ENCODE results near the gene SLC6A6.
"Not testable (repeated sequence)": the region's sequence is repeated elsewhere in the genome, so short reads cannot be mapped to it uniquely, and the experiment has no call there.

The SLC6A6 gene

GRCh38 chr3:14511623-14512280 is 109.3 kb downstream of the SLC6A6 start:
- no peak for DNase-seq

DNA sequence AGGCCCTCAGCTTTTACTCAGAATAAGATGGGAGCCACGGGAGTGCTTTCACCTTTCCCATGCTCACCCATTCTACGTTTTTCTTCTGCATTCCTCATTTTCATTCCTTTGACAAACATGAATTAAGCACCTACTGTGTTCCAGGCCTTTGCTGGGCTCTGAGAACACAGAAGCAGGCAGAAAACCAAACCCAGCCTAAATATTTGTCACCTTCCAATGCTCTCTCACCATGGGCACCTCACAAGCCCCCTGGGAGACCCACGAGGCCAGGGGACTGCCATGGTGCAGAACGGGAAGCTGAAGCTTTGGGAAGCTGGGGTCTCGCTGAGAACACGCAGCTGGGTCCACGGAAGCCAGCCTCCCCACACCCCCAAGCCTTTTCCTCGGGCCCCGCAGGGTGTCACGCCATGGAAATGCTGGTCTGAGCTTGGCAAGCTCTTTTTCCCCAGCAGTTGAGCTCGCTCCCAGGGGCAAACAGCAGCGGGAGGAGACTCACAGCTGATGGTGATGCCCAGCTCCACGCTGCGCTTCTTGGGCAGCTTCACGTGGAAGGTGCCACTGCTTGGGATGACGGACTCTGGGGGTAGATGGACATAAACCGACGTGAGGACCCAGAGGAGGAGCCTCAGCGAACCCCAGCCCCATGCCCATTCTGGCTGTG is 110.0 kb downstream of the SLC6A6 start:
- no peak for DNase-seq

DNA sequence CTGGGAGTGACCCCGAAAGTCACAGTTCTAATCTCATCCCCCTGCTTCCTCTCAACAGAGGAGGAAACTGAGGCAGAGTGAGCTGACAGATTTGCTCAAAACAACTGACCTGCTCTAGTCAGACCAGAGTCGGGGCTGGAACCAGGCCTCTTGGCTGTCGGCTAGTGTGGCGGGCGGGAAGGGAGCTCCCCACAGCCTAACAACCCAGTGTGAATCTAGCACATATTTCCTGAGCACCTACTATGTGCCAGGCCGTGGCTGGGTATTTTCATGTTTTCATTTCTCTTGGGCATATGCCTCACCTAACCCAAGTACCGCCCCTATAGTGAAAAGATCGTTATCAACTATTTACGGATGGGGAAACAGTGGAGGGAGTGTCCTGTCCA is 110.5 kb downstream of the SLC6A6 start:
- DNase-seq, result no peak

DNA sequence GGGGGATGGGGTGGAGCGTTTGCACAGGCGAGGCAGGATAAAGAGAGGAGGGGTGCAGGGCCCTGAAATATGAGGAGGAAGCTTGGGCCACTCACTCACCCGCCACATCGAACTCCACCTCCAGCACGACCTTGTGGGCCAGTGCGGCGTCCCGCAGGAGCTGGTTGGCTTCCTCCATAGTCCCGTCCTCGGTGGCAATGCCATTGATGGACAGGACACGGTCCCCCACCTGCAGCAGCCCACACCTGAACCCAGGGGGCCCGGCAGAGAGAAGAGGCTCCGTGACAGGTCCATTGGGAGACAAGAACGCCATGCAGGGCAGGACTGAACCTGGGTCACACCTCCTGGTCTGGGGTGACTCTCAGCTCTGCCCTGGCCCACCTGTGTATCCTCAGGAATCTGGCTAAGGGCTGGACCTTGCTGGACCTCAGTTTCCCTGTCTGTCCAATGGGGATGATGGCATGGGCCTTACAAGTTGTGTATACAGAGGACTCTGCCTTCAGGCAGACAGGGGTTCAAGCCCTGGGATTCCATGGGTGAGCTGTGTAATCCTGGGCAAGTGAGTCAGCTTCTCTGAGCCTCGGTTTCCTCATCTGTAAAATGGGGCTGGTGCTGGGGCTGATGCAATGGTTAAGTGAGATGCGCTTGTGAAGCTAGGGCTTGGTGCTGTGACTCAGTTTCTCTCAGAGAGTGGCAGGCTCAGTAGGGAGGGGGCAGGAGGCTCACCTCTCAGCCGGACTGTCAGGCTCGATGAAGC is 111.3 kb downstream of the SLC6A6 start:
- DNase-seq, result no peak

GRCh38 chr3:14514323-14514720 is 111.9 kb downstream of the SLC6A6 start:
- no peak for DNase-seq

DNA sequence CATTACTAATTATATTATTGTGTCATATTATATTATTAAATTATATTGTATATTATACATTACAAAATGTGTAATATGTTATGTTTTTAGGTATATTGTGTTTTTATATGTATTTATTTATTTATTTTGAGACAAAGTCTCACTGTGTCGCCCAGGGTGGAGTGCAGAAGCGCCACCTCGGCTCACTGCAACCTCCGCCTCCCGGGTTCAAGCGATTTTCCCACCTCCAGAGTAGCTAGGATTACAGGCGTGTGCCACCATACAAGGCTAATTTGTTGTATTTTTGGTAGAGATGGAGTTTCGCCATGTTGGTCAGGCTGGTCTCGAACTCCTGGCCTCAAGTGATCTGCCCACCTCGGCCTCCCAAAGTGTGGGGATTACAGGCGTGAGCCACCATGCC is 113.1 kb downstream of the SLC6A6 start:
- not testable (repeated sequence) for DNase-seq

- DNase-seq, result no peak
Observed at GRCh38 chr3:14516738-14517345, 114.4 kb downstream of the SLC6A6 start.

- no peak for DNase-seq
Observed at GRCh38 chr3:14517601-14518431, 115.4 kb downstream of the SLC6A6 start.

- DNase-seq, result no peak
Observed at GRCh38 chr3:14518432-14518802, 116.0 kb downstream of the SLC6A6 start.

DNA sequence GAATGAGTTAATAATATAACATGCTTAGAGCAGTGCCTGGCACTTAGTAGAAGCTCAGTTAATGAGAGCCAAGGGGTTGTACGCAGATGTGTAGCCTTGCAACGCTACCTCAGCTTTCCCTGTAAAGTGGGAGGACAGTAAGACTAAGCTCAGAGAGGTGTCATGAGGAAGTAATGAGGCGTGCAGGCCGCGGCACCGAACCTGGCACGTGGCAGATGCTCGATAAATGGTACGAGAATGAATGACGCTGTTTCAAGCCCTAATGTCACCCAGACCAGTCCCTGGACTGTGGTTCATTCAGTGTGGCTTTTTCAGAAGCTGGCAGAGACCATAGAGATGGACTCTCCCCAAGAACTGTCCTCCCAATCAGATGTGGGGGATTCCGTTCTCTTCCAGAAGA is 116.5 kb downstream of the SLC6A6 start:
- DNase-seq, result no peak

DNA sequence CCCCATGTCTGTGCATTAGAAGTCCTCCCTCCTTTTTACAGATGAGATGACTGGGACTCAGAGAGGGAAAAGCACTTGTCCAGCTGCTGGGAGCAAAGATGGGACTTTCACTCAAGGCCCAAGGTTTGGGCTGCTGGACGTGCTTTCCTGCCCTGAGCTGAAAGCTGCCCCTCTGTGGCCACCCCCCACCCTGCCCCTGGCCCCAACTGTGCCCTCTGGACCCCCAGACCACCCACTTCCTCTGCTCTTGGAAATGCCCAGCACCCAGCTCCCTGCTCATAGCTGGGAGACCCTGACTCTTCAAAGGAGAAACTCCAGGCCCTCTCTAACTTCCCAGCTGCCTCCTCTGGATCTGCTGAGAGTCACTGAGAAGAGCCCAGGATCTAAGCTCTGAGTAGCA is 117.0 kb downstream of the SLC6A6 start:
- DNase-seq, result no peak

DNA sequence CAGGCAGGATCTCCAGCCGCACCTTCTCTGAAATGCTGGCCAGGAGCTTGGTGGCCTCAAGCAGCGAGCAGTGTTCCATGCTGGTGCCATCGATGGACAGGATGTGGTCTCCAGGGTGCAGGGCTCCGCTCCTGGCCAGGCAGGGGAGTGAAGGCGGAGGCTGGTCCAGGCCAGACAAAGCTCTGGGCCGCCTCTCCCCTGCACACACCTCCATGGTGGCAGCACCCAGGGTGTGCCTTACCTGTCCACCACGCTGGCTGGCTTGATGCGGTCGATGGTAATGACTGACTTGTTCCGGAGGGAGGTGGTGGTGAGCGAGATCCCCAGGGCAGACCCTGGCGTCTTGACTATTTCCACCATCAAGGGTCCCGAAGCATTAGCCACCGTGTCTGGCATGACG is 117.7 kb downstream of the SLC6A6 start:
- no peak for DNase-seq

DNA sequence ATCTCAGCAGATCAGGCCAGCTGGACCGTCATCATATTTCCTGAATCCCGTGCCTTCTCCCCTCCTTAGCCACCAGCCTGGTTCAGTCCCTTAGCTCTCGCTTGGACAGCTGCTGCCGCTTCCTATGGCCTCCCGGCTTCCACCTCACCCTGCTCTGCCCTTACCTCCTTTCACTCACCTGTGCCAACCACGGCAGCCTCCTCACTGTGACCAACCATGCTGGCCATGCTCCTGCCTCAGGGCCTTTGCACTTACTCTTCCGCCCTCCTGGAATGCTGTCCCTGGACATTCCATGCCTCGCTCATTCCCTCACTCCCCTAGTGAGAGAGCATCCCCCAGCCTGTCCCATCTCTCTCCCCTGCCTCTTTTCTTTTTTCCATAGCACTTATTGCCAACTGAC is 118.6 kb downstream of the SLC6A6 start:
- no peak for DNase-seq

GRCh38 chr3:14521611-14522010 is 119.2 kb downstream of the SLC6A6 start:
- DNase-seq, result no peak

GRCh38 chr3:14522129-14522691 is 119.8 kb downstream of the SLC6A6 start:
- DNase-seq, result no peak

DNA sequence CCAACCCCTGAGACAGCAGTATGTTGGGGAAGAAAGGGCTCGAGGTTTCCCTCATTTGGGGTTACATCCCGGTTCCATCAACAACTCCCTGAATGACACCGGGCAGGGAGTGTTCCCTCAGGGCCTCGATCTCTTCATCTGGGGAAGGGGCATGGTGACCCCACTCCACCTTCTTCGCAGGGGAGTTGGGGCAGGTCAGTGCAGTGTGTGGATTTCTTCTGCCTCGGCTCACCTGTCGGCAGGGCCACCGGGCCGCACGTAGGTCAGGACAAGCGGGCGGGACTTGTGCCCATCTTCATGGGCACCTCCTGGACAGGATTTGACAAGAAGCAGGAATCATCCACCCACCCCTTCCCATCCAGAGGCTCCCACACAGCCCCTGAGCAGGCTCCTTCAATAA is 120.4 kb downstream of the SLC6A6 start:
- no peak for DNase-seq

DNA sequence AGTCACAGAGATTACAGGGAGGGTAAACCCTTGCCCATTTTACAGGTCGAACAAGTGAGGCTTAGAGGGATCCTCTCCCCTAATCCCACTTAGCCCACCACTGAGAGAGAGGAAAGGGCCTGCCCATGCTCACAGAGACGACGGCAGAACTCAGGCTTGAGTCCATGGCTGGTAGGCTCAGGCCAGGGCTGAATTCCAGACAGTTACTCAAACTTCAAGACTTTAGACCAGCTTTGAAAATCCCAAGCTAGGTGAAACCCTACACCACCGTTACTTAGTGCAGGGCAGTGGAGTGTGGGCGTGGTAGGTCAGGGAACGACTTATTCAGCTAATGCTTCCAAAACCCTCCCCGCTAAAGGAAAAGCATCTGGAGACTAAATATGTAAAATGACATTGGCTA is 121.4 kb downstream of the SLC6A6 start:
- no peak for DNase-seq

DNA sequence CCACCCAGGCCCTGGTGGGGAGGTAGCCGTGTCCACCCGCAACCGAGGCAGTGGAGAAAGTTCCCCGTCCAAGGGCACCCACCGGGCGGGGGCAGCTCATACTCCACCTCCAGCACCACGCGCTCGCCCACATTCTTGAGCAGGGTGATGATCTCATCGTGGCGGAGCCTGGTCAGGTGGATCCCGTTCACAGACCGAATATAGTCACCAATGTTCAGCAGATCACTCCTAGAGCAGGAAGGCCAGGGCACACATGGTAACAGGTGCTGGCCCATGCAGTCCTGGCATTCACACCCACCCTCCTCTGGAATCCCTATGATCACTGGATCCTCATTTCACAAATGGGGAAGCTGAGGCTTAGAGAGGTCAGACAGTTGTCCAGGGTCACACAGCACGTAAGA is 121.9 kb downstream of the SLC6A6 start:
- DNase-seq, result no peak

- DNase-seq, result no peak
Observed at GRCh38 chr3:14524920-14525660, 122.7 kb downstream of the SLC6A6 start.

DNA sequence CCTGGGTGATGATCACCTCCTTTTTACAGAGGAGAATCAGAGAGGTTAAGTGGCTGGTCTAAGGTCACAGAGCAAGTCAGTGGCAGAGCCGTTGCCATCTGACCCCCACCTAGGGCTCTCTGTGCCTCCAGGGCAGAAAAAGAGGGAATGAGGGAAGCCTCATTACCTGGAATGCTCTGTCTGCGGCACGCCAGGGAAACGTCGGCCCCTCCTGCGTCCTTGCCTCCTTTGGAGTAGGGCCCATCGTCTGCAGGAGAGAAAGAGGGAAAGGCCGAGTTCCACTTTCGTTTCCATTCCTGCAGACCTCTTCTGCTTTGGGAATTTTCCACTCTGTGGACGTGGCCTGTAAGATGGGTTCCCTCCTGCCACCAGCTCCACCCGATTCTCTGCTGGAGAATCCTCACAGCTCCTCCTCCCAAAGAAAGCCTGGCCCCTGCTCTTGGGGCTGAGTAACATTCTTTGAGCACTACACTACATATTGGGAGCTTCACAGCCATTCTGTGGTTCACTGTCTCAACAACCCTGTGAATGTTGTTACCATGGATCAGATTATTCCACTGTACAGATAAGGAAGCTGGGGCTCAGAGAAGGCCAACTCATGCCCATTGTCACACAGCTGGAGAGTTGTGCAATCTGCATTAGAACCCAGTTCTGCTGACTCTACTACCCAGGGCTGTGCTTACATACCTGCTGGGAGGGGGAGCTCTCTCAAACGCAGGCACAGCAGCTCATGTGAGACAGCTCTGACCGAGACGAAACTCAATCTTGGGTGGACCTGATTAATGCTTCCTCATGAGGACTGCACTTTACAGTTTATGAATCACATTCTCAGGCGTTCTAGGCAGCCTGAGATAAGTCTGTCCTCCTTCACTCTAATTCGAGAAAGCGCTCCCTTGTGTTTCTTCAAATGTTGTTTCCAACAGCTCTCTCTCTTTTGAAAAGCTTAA is 123.6 kb downstream of the SLC6A6 start:
- DNase-seq, result no peak

DNA sequence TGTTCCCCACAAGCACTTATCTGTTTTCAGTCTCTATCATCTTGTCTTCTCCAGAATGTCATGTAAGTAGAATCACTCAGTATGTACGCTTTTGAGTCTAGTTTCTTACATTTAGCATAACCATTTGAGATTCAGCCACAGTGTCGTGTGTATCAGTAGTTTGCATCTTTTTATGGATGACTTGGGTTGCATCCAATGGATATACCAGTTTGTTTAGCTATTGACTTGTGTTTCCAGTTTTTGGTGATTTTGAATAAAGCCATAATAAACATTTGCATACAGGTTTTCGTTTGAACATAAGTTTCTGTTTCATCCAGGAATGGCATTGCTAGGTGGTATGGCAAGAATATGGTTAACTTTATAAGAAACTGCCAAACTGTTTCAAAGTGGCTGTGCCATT is 125.7 kb downstream of the SLC6A6 start:
- no peak for DNase-seq
